SK-N-MC (cell line): Measurements from ENCODE around the gene ADAMTS18.

Experiments
- EZH2 ChIP-seq: fragments of 200-600 bp; sonication (generic); IDR thresholded peaks from one replicate; pipeline ENCODE4 v1.6.1; 2017; ENCODE audit warnings: antibody characterized with exemption
- POLR2AphosphoS5 ChIP-seq: IDR thresholded peaks from 2 replicates; pipeline ENCODE4 v1.6.1; 2012; ENCODE audit warnings: mild to moderate bottlenecking, low read depth, low read length, borderline replicate concordance

GRCh38 chr16:77234611-77235010 lies 200.2 kb downstream of the ADAMTS18 start:
- TF ChIP-seq POLR2AphosphoS5 (no peak), EZH2 (no peak)
